Limb (tissue), 2 donors: ENCODE data around the gene DOCK9.
"Not testable (repeated sequence)": the region's sequence is repeated elsewhere in the genome, so short reads cannot be mapped to it uniquely, and the experiment has no call there.

Experiments used
- DNase-seq, 2 donors: peaks; one replicate each; pipeline ENCODE4 v3.0.0-alpha.2; 2016; ENCODE audit errors: extremely low spot score in 2 of 2

The DOCK9 gene

DNA sequence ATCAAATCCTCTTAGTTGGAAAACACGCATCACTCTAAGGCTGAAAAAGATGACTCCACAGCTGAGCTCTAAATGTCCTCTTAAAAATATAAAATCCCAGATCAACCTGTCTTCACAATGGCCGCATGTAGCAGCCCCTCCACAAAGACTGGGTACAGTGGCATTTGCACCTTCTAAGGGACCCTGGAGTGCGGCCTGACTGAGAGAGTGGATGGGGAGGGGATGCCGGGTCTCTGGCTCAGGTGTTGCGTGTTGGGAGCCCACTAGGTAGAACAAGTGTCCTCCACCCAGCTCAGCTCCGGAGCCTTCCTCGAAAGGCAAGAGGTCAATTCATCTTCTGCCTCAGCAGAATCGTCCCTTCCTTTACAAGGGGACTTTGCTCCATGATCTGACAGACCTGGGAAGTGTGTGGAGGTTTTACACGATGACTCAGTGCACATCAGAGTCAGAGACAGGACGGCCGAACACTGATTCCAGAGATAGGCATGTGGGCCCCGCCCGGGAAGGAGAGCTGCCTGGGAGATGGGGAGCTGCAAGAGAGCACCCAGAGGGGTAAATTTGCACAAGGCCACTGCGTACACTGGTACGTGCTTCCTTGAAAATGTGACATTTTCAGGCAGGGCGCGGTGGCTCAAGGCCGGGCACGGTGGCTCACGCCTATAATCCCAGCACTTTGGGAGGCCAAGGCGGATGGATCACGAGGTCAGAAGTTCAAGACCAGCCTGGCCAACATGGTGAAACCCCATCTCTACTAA lies 201.8 kb downstream of the DOCK9 start:
- no peak for DNase-seq

DNA sequence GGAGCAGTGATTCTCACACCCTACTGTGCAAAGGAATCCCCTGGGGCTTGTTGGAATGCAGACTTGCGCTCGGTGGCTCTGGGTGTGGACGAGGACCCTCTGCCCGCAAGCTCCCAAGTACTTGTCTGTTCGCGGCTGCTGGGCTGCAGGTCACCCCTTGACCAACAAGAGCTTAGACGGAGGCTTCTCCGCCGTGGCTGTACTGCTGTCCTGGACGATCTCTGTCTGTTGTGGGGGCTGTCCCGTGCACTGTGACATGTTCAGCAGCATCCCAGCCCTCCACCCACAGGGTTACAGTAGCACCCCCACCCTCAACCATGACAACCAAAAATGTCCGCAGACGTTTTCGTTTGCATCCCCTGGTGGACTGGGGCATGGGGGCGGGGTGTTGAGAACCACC lies 202.5 kb downstream of the DOCK9 start:
- DNase-seq, result no peak

DNA sequence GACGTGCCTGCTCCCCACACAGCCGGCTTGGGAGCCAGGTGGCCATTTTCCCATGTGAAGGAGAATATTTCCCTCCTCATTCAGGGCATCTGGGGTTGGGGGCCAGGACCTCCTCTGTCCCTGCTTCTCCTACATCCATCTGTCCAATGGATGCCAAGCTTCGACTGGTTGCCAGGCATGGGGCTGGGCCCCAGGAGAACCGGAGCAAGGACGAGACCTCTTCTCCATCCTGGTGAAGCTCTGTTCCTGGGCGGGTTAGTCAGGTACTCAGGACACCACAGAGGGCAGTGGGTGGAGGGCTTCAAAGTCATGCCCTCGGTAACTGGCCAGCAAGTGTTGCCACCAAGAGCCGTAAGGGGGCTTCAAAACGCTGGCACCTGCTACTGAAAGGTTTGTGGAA lies 203.1 kb downstream of the DOCK9 start:
- DNase-seq, result no peak

GRCh38 chr13:98773921-98774320 lies 203.9 kb downstream of the DOCK9 start:
- DNase-seq, result no peak

GRCh38 chr13:98772794-98773452 lies 204.9 kb downstream of the DOCK9 start:
- no peak for DNase-seq

DNA sequence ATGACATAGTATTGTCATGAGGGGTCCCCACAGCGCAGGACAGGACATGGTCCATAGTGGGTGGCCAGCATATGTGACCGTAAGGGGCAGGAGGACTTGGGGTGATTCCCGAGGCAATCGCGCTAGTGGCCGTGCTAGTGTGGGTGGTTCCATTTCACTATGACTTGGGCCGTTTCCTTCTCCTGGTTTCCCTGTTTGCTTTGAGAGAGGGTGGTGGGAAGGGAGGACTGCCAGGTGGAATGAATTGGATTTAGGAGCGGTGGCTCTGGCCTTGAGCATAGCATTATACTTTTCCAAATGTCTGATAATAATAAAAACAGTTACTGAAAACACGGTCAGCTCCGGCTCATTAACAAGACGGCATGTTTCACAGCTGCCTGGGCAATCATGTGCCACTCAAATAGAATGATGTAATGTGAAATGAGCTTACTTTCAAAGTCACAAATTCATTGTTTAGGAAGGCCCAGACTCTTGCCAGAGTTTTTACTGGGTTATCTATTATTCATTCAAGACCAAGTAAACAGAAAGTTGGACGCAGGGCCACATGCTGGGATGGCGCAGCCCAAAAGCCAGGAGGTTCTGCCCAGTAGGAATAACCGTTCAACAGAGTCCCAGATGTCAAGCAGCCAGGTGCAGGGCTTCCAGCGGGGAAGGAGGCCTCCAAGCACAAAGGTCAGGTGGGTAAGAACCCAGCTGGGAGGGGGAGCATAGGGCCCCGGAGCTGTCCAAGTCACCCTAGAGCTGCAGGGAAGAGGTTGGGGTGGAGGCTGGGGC lies 205.8 kb downstream of the DOCK9 start:
- DNase-seq, result no peak

DNA sequence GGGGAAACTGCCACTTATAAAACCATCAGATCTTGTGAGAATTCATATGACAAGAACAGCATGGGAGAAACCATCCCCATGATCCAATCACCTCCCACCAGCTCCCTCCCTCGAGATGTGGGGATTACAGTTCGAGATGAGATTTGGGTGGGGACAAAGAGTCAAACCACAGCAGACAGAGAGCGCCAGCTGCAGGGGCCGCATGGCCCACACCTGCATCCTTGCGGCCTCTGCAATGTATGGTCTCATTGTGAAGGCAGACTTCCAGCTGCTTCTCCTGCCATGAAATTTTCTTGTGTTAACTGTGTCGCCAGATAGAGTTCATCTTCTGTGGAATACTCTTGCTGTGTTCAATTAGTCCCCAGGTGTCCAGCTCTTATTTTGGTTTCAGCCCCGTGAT lies 208.1 kb downstream of the DOCK9 start:
- DNase-seq, result no peak

- DNase-seq, result no peak
Measured at GRCh38 chr13:98768522-98768921, 209.3 kb downstream of the DOCK9 start.

GRCh38 chr13:98766697-98767096 lies 211.2 kb downstream of the DOCK9 start:
- no peak for DNase-seq

GRCh38 chr13:98765996-98766519 lies 211.8 kb downstream of the DOCK9 start:
- DNase-seq, result no peak

GRCh38 chr13:98761986-98762616 lies 215.8 kb downstream of the DOCK9 start:
- DNase-seq, result no peak

GRCh38 chr13:98761126-98761985 lies 216.5 kb downstream of the DOCK9 start:
- DNase-seq, result no peak

DNA sequence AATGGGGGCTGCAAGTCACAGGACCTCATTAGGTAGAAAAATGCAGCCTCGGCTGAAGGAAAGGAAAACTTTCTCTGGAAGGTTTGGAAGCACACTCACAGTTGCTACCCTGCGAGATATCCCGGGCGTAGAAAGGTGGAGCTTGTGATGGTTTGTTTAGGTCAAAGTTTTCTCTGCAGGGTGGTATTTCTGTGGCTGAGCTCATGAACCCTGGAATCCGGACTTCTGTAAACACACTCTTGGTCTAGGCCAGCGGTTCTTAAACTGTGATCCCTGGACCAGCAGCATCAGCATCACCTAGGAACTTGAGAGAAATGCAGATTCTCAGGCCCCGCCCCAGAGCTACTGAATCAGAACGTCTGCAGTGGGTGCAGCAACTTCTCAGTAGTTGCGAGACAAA lies 222.1 kb downstream of the DOCK9 start:
- DNase-seq, result no peak

DNA sequence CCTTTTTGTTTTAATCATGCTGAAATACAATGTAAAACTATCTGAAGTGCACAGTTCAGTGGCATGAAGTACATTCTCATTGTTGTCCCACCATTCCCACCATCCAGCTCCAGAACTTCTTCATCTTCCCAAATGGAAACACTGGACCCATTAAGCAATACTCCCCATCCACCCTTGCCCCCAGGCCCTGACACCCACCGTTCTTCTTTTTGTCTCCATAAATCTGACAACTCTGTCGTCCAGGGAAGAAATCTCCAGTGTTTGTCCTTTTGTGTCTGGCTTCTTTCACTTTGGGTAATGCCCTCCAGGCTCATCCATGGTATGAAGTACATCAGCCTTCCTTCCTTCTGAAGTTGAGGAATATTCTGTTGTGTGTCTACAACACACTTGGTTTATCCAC lies 222.7 kb downstream of the DOCK9 start:
- no peak for DNase-seq

- DNase-seq, result not testable (repeated sequence)
Measured at GRCh38 chr13:98754468-98754867, 223.4 kb downstream of the DOCK9 start.

- no peak for DNase-seq
Measured at GRCh38 chr13:98752467-98753290, 225.2 kb downstream of the DOCK9 start, which contains the start of gene SLC15A1. Gene SLC15A1, minus strand, starts transcription at chr13:98752672. Its CDS starts 74 bp downstream, at chr13:98752598.

- no peak for DNase-seq
Measured at GRCh38 chr13:98751861-98752466, 225.9 kb downstream of the DOCK9 start.

DNA sequence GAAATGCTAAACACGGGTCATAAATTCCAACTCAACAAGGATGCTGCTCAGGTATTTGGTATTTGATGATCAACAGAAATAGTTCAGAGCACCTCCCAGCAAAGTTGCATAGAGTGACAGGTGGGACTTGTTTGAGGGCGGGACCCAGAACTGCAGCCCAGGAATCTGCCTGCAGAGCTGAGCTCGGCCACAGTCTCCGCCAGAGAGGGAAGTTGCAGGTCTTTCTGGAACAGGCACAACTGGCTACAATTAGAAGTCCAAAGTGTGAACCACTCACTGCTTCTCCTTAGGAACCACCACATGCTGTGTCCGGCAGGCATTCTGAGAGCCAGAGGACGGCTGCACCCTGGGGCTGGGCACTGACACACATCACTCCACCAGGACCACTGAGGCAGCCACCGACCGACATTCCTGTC lies 226.5 kb downstream of the DOCK9 start:
- DNase-seq, result no peak

DNA sequence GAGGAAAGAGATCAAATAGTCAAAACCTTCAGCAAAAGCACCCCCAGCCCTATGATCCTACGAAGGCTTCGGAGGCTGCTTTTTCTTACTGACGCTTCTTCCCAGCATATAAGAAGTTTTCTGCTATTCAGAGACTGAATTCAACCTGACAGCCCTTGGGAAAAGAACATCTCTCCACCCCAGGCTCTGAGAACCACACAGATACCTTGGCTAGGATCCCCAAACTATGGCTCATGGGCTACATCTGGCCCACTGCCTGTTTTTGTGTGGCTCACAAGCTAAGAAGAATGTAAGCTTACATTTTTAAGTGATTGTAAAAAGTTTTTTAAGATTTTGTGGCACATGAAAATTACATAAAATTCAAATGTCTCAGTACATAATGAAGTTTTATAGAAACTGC lies 228.4 kb downstream of the DOCK9 start:
- DNase-seq, result no peak
